H1 (cell line): ENCODE results near the gene PTX4. TPM values are rescaled to one million over a fixed set of nuclear protein-coding genes. Genes with fewer than 3 reads are reported as not detected.

ENCODE experiments used
- CTCF ChIA-PET: fragments of 300-600 bp; sonication (Branson Sonifier 250); formaldehyde crosslinking; loops from one replicate; lab custom pipeline; 2021; ENCODE audit not compliant: partially characterized antibody; lab: Charles Lee
- POLR2A ChIA-PET: fragments of 300-600 bp; sonication (Branson Sonifier 250); formaldehyde crosslinking; loops from one replicate; lab custom pipeline; 2021; ENCODE audit warnings: inconsistent platforms; ENCODE audit not compliant: partially characterized antibody; lab: Charles Lee
- DNase-seq, 2 experiments: peaks; one replicate each; pipeline versions ENCODE4 v3.0.0 to v3.0.0-alpha.2; 2010 to 2022; ENCODE audit warnings: low spot score in 2 of 2, low read depth in 1 of 2, mixed read lengths in 1 of 2
- FAIRE-seq: peaks from 2 replicates; lab custom pipeline; 2011; peaks lifted over from hg19 to GRCh38; lab: Jason Lieb, UNC
- H2AFZ ChIP-seq: 2 replicates; pipeline ENCODE4 v1.8.1; 2012; ENCODE audit warnings: low read length, inconsistent platforms
- H2AK5ac ChIP-seq: 2 replicates; pipeline ENCODE4 v1.6.1; 2013; ENCODE audit warnings: low read depth, low read length
- H2BK120ac ChIP-seq: replicated peaks from 2 replicates; pipeline ENCODE3; 2013; ENCODE audit warnings: low read depth, low read length, inconsistent platforms
- H2BK12ac ChIP-seq: 2 replicates; pipeline ENCODE4 v1.6.1; 2013; ENCODE audit warnings: low read depth, low read length
- H2BK15ac ChIP-seq: 2 replicates; pipeline ENCODE4 v1.6.1; 2013; ENCODE audit warnings: low read length
- H2BK20ac ChIP-seq: 2 replicates; pipeline ENCODE4 v1.6.1; 2013; ENCODE audit warnings: low read length
- H2BK5ac ChIP-seq: 2 replicates; pipeline ENCODE4 v1.6.1; 2013; ENCODE audit warnings: low read depth, low read length
- H3K14ac ChIP-seq: 2 replicates; pipeline ENCODE4 v1.6.1; 2013; ENCODE audit warnings: inconsistent platforms; ENCODE audit not compliant: insufficient read length
- H3K18ac ChIP-seq: 2 replicates; pipeline ENCODE4 v1.6.1; 2013; ENCODE audit warnings: low read length; ENCODE audit errors: extremely low read depth
- H3K23ac ChIP-seq: 2 replicates; pipeline ENCODE4 v1.6.1; 2013; ENCODE audit warnings: inconsistent platforms; ENCODE audit not compliant: insufficient read length
- H3K23me2 ChIP-seq: 2 replicates; pipeline ENCODE4 v1.6.1; 2013; ENCODE audit warnings: low read depth, low read length
- H3K27ac ChIP-seq: 2 replicates; pipeline ENCODE4 v1.6.1; 2011; ENCODE audit warnings: low read depth, low read length, inconsistent platforms
- H3K27me3 ChIP-seq, 4 experiments: replicated peaks in 1 of 4; 1 replicate in 1 of 4; 2 replicates in 3 of 4; pipeline versions ENCODE4 v1.6.1 to v1.8.1; 2011 to 2013; ENCODE audit warnings: low read length in 3 of 4, mild to moderate bottlenecking in 3 of 4, inconsistent platforms in 2 of 4, mixed read lengths in 2 of 4, moderate library complexity in 1 of 4; ENCODE audit not compliant: control insufficient read depth in 3 of 4, insufficient read depth in 3 of 4; ENCODE audit errors: extremely low read depth in 1 of 4
- H3K36me3 ChIP-seq, 4 experiments: 2 replicates each; pipeline versions ENCODE4 v1.6.1 to v1.8.1; 2011 to 2013; ENCODE audit warnings: mild to moderate bottlenecking in 4 of 4, low read length in 3 of 4, moderate library complexity in 2 of 4, control low read depth in 1 of 4, inconsistent platforms in 1 of 4; ENCODE audit not compliant: insufficient read depth in 4 of 4, control insufficient read depth in 2 of 4
- H3K4ac ChIP-seq: replicated peaks from 2 replicates; pipeline ENCODE3; 2013; ENCODE audit warnings: low read length, low read depth, mixed read lengths, inconsistent platforms; ENCODE audit not compliant: insufficient read length
- H3K4me1 ChIP-seq, 4 experiments: replicated peaks in 1 of 4; 1 replicate in 1 of 4; 2 replicates in 3 of 4; pipeline versions ENCODE4 v1.6.1 to v1.8.1; 2011 to 2013; ENCODE audit warnings: low read length in 3 of 4, inconsistent platforms in 2 of 4, mixed read lengths in 1 of 4; ENCODE audit not compliant: insufficient read depth in 4 of 4, control insufficient read depth in 3 of 4
- H3K4me2 ChIP-seq, 2 experiments: 2 replicates each; pipeline versions ENCODE4 v1.6.1 to v1.8.1; 2011 to 2013; ENCODE audit warnings: low read depth in 2 of 2, low read length in 2 of 2, control low read depth in 1 of 2, inconsistent platforms in 1 of 2, mild to moderate bottlenecking in 1 of 2; ENCODE audit not compliant: insufficient read depth in 1 of 2
- H3K4me3 ChIP-seq, 4 experiments: fragments of 200-600, 300-600 bp in 1 of 4; sonication (generic), shearing (Covaris generic), sonication (Bioruptor Twin) in 1 of 4; 2 replicates each; pipeline versions ENCODE4 v1.5.1 to v1.8.1; 2011 to 2016; ENCODE audit warnings: low read length in 4 of 4, low read depth in 3 of 4, control low read depth in 2 of 4, inconsistent platforms in 2 of 4, mild to moderate bottlenecking in 2 of 4, mixed read lengths in 1 of 4, moderate library complexity in 1 of 4; ENCODE audit not compliant: insufficient read depth in 2 of 4; ENCODE audit errors: extremely low read depth in 1 of 4
- H3K56ac ChIP-seq: replicated peaks from 2 replicates; pipeline ENCODE3; 2013; ENCODE audit warnings: low read depth, mild to moderate bottlenecking, mixed read lengths, low read length, inconsistent platforms; ENCODE audit not compliant: insufficient read length
- H3K79me1 ChIP-seq: 2 replicates; pipeline ENCODE4 v1.6.1; 2013; ENCODE audit warnings: low read depth, low read length, control low read depth
- H3K79me2 ChIP-seq, 2 experiments: 2 replicates each; pipeline versions ENCODE4 v1.6.1 to v1.8.1; 2012 to 2013; ENCODE audit warnings: low read length in 2 of 2, mild to moderate bottlenecking in 2 of 2, inconsistent platforms in 1 of 2; ENCODE audit not compliant: insufficient read depth in 2 of 2, control insufficient read depth in 1 of 2
- H3K9ac ChIP-seq, 4 experiments: replicated peaks in 1 of 4; 1 replicate in 1 of 4; 2 replicates in 3 of 4; pipeline versions ENCODE4 v1.6.1 to v1.8.1; 2011 to 2013; ENCODE audit warnings: low read depth in 3 of 4, low read length in 3 of 4, control low read depth in 2 of 4, mild to moderate bottlenecking in 2 of 4, moderate library complexity in 2 of 4, inconsistent platforms in 1 of 4; ENCODE audit errors: extremely low read depth in 1 of 4
- H3K9me3 ChIP-seq, 2 experiments: 2 replicates each; pipeline versions ENCODE4 v1.6.1 to v1.8.1; 2012 to 2013; ENCODE audit warnings: mild to moderate bottlenecking in 2 of 2, moderate library complexity in 2 of 2, control low read depth in 1 of 2, inconsistent platforms in 1 of 2, low read depth in 1 of 2, low read length in 1 of 2, mixed read lengths in 1 of 2; ENCODE audit not compliant: insufficient read depth in 2 of 2
- H4K20me1 ChIP-seq, 2 experiments: replicated peaks in 1 of 2; 2 replicates each; pipeline versions ENCODE3 to v1.8.1; 2011 to 2013; ENCODE audit warnings: inconsistent platforms in 2 of 2, low read length in 2 of 2, mild to moderate bottlenecking in 1 of 2; ENCODE audit not compliant: insufficient read depth in 2 of 2, control insufficient read depth in 1 of 2
- H4K5ac ChIP-seq: 2 replicates; pipeline ENCODE4 v1.6.1; 2013; ENCODE audit warnings: low read length, low read depth, mixed read lengths, inconsistent platforms; ENCODE audit not compliant: insufficient read length
- H4K8ac ChIP-seq: 2 replicates; pipeline ENCODE4 v1.8.0; 2013; ENCODE audit warnings: mild to moderate bottlenecking, moderate library complexity, low read length, inconsistent platforms; ENCODE audit not compliant: insufficient read depth; ENCODE audit errors: extremely low read depth
- H4K91ac ChIP-seq: replicated peaks from 2 replicates; pipeline ENCODE3; 2013; ENCODE audit warnings: low read length, mixed read lengths, inconsistent platforms; ENCODE audit not compliant: insufficient read length
- CREB1 ChIP-seq: IDR thresholded peaks from 2 replicates; pipeline ENCODE4 v1.6.1; 2012; ENCODE audit warnings: inconsistent platforms
- CTBP2 ChIP-seq: IDR thresholded peaks from 2 replicates; pipeline ENCODE4 v1.7.0; 2011; ENCODE audit warnings: borderline replicate concordance, mild to moderate bottlenecking, moderate library complexity, mixed read lengths, low read length; ENCODE audit not compliant: insufficient read depth, insufficient read length
- EZH2 ChIP-seq: fragments of 200-600 bp; sonication (generic); IDR thresholded peaks from 2 replicates; pipeline ENCODE4 v1.7.1; 2012; ENCODE audit warnings: low read depth, mild to moderate bottlenecking, moderate library complexity, low read length, inconsistent platforms; ENCODE audit not compliant: severe bottlenecking
- GTF2F1 ChIP-seq: IDR thresholded peaks from 2 replicates; pipeline ENCODE4 v1.6.1; 2012; ENCODE audit warnings: low read depth, low read length, improper control_type of control experiment, borderline replicate concordance
- KDM1A ChIP-seq: fragments of 200-600, 300-600 bp; sonication (generic); IDR thresholded peaks from 2 replicates; pipeline ENCODE4 v1.7.1; 2016; ENCODE audit warnings: mild to moderate bottlenecking, low read length, borderline replicate concordance
- MAX ChIP-seq: IDR thresholded peaks from 2 replicates; pipeline ENCODE4 v1.6.1; 2012; ENCODE audit warnings: inconsistent platforms
- RAD21 ChIP-seq, 2 experiments: IDR thresholded peaks in 1 of 2; conservative IDR thresholded peaks in 1 of 2; 2 replicates each; pipeline ENCODE4 v1.6.1; 2011; ENCODE audit warnings: low read depth in 2 of 2, low read length in 2 of 2, improper control_type of control experiment in 1 of 2, inconsistent platforms in 1 of 2, mild to moderate bottlenecking in 1 of 2, moderate library complexity in 1 of 2
- WGBS, 2 experiments: shearing (Covaris generic) in 1 of 2; methylation state at CpG; one replicate each; pipeline versions ENCODE4 v1.1.6 to v1.1.7; 2013 to 2015; ENCODE audit warnings: low lambda C conversion rate in 2 of 2, mixed read lengths in 2 of 2, inconsistent platforms in 1 of 2, low coverage in 1 of 2, missing lambda C conversion rate in 1 of 2; ENCODE audit not compliant: insufficient replicate concordance in 2 of 2, insufficient coverage in 1 of 2, insufficient read length in 1 of 2; ENCODE audit errors: extremely low coverage in 1 of 2, missing lambda C conversion rate in 1 of 2; 5-methylcytosine and 5-hydroxymethylcytosine counted together
- polyA plus RNA-seq, 7 experiments: library from polyadenylated mRNA; depleted of rRNA in 3 of 7; stranded (reverse) in 5 of 7; unstranded in 2 of 7; fragments of >200 nt in 5 of 7; fragments of 200-250 nt in 2 of 7; gene quantifications; 1 replicate in 5 of 7; 2 replicates in 1 of 7; 4 replicates in 1 of 7; pipeline versions ENCODE4 v1.2.1 to v1.2.3, GENCODE V29; 2011 to 2013; ENCODE audit warnings: missing spikeins in 2 of 7, mixed read lengths in 2 of 7
- total RNA-seq: library from RNA; stranded (reverse); fragmentation: NEBNext Ultra II Directional; extraction: Animal tissue kit (Norgen Biotek cat#: 25700); gene quantifications from 2 replicates; pipeline ENCODE4 v1.2.1, GENCODE V29; 2021

Gene PTX4
- total and polyA plus RNA-seq, 2 of the 8 experiments (the other 6 are each of a cell fraction or from before 2014, with no cell fraction given): not detected

- no peak overlapping the region for H3K14ac ChIP-seq
- no peak overlapping the region for H4K91ac ChIP-seq
- H4K20me1 ChIP-seq: peaks cover 3 to 4% of the 10 kb centered on the region in 2 experiments
- CTCF ChIA-PET: interaction anchor here (0.6 kb wide), 1 partner anchor 258 kb away, joined by 3 read pairs; no protein-coding TSS in a partner anchor
- no peak overlapping the region for H4K5ac ChIP-seq
- POLR2A ChIA-PET: interaction anchor here (1.1 to 16.8 kb wide), 3 partner anchors 9 to 269 kb away, joined by 3 to 175 read pairs (median 11); no protein-coding TSS in a partner anchor
- no peak for FAIRE-seq
- H2BK20ac ChIP-seq: no peak overlapping the region
- peaks cover 0 to 12% of the 10 kb centered on the region in 2 experiments; a peak in 1 of 4 replicates for H3K79me2 ChIP-seq
- no peak overlapping the region for H2BK15ac ChIP-seq
- H3K9me3 ChIP-seq: no peaks in the 10 kb centered on the region
- H4K8ac ChIP-seq: no peak overlapping the region
- H2BK120ac ChIP-seq: no peak overlapping the region
- H3K4me2 ChIP-seq: no peak overlapping the region
- no peak for TF ChIP-seq CTBP2
- no peak for TF ChIP-seq RAD21 (IDR thresholded peaks at IDR 0.05 in 1 of 2, conservative IDR thresholded peaks at IDR 0.05 in 1 of 2; ENCODE audit: low read depth in 2 of 2, low read length in 2 of 2)
- TF ChIP-seq GTF2F1: no peak
- no peak for TF ChIP-seq EZH2
- no peak for TF ChIP-seq KDM1A
- TF ChIP-seq CREB1: no peak
- no peak for TF ChIP-seq MAX
- 95% methylated on average over 22 of the region's 25 CpGs; no CpG with 5 or more reads in 1 of the 2 experiments for WGBS, 2 experiments
- H2AK5ac ChIP-seq: no peak overlapping the region
- no peak overlapping the region for H3K56ac ChIP-seq
- H3K4me1 ChIP-seq: peaks cover 0 to 8% (median 5%) of the 10 kb centered on the region in 4 experiments; a peak in 4 of 7 replicates
- no peak overlapping the region for H3K9ac ChIP-seq
- peaks cover 9% of the 10 kb centered on the region for H3K23me2 ChIP-seq
- H3K18ac ChIP-seq: no peak overlapping the region
- H3K36me3 ChIP-seq: peaks cover 11 to 53% (median 23%) of the 10 kb centered on the region in 4 experiments
- H2AFZ ChIP-seq: no peak overlapping the region
- H3K79me1 ChIP-seq: peaks cover 3% of the 10 kb centered on the region
- no peak for DNase-seq
- no peak overlapping the region for H3K27ac ChIP-seq
- no peaks in the 10 kb centered on the region for H3K27me3 ChIP-seq
- no peak overlapping the region for H3K4ac ChIP-seq
- no peak overlapping the region for H3K23ac ChIP-seq
- no peak overlapping the region for H3K4me3 ChIP-seq
- no peak overlapping the region for H2BK5ac ChIP-seq
- no peak overlapping the region for H2BK12ac ChIP-seq
These were observed 7.1 kb upstream of the PTX4 start for GRCh38 chr16:1495889-1496262.
